ENCODE measurements around the gene METTL6.
"Not testable (repeated sequence)": the region's sequence is repeated elsewhere in the genome, so short reads cannot be mapped to it uniquely, and the experiment has no call there.

Gene METTL6

DNA sequence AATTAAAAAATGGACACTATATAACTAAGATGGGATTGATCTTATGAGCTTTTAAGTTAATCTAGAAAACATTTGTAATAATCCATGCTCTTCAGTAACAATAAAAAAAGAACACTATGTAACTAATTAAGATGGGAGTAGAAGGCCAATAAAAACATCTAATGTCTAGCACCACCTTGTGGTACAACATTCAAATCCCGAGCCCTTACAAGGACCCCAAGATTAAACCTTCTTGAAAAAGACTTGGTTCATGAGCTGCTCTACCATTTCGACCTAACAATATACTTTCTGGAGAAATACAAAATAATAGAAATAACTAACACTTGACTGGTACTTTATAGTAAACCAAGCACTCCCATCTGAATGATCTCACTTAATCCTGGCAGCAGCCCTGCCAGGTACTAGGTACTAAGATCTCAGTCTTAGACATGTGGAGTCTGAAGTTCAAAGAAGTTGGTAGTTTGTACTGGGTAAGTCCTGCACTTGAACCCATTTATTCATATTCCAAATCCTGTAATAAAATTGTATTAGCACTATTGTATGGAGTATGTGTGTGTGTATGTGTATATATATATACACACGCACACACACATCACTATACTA lies 21.8 kb downstream of the METTL6 start:
- DNase-seq (ENCODE audit: low read depth in 1 of 2, low spot score in 1 of 2), result no peak

DNA sequence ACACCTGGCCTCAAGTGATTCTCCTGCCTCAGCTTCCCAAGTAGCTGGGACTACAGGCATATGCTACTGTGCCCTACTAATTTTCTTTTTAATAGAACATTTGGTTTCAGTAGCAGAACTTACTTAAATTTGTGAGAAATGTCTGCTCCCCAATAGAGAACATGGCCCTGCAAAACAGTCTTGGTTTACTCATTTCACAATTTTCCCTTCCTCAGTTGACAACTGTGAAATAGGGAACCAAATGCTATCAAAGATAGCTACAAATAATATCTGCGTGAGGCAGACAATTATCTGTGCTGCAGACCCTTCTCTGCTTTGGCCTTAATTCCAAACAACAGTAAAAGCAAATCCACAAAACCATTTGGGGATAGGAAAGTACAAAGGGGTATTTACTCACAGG lies 22.6 kb downstream of the METTL6 start:
- DNase-seq (ENCODE audit: low read depth in 1 of 2, low spot score in 1 of 2), result no peak

DNA sequence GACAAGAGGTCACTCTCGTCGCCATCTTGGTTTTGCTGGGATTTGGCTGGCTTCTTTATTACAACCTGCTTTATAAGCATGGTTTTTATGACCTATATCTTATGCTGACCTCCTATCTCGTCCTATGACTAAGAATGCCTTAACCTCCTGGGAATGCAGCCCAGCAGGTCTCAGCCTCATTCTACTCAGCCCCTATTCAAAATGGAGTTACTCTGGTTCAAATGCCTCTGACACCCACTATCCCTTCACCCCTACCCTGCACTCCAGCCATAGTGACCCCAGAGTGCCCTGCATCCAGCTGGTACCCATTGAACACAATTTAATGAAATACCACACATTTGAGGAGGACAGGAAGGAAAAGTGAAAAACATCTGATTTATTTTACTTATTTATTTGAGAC lies 23.4 kb downstream of the METTL6 start:
- no peak for DNase-seq (ENCODE audit: low read depth in 1 of 2, low spot score in 1 of 2)

DNA sequence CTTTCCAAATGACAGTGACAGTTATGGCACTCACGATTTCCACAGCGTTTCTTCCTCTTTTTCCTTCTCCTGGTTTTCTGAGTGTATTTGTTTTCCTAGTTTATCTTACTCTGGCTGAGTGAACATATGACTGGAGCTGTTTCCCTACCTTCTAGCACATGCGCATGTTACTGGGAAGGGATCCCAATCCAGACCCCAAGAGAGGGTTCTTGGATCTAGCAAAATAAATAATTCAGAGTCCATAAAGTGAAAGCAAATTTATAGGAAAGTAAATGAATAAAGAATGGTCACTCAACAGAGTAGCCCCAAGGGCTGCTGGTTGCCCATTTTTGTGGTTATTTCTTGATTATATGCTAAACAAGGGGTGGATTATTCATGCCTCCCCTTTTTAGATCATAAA lies 23.8 kb downstream of the METTL6 start:
- DNase-seq (ENCODE audit: low read depth in 1 of 2, low spot score in 1 of 2), result no peak

DNA sequence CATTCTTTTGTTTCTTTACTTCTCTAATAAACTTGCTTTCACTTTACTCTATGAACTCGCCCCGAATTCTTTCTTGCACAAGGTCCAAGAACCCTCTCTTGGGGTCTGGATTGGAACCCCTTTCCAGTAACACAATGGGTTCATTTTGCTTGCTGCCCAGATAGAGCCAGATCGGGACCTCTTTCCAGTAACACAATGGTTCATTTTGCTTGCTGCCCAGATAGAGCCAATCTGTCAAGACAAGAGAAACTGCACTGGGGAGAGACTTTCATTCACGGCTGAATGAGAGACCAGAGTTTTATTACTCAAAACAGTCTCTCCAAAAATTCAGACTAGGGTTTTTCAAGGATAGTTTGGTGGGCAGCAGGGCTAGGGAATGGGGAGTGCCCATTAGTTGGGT lies 25.4 kb downstream of the METTL6 start:
- DNase-seq (ENCODE audit: low read depth in 1 of 2, low spot score in 1 of 2), result no peak

DNA sequence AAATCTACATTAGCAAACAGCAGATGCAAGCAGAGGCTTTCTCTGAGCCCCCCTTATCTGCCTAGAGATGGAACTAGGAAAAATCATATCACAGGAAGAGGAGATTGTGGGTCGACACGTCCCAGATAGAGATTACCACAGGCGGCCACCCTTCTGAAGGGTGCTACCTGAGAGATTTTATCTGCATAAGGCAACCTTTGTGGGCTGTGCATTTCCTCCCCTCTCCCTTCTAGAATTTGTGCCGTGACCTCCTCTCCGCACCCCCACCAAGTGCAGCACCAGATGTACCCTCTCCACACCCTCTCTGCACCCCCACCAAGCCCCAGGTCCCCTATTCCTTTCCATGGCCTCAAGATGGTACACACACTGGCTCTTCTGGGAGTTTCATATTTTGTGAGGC lies 27.4 kb downstream of the METTL6 start:
- DNase-seq (ENCODE audit: low read depth in 1 of 2, low spot score in 1 of 2), result no peak

DNA sequence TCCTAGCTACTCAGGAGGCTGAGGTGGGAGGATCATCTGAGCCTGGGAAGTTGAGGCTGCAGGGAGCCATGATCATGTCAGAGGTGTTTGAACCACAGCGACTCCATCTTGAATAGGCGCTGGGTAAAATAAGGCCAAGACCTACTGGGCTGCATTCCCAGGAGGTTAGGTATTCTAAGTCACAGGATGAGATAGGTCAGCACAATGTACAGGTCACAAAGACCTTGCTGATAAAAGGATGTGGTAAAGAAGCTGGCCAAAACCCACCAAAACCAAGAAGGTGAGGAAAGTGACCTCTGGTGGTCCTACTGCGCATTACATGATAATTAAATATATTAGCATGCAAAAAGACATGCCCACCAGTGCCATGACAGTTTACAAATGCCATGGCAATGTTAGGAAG lies 28.6 kb downstream of the METTL6 start:
- not testable (repeated sequence) for DNase-seq (ENCODE audit: low read depth in 1 of 2, low spot score in 1 of 2)

DNA sequence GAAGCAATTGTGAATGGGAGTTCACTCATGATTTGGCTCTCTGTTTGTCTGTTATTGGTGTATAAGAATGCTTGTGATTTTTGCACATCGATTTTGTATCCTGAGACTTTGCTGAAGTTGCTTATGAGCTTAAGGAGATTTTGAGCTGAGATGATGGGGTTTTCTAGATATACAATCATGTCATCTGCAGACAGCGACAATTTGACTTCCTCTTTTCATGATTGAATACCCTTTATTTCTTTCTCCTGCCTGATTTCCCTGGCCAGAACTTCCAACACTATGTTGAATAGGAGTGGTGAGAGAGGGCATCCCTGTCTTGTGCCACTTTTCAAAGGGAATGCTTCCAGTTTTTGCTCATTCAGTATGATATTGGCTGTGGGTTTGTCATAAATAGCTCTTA lies 34.1 kb downstream of the METTL6 start:
- DNase-seq (ENCODE audit: low read depth in 1 of 2, low spot score in 1 of 2), result not testable (repeated sequence)

DNA sequence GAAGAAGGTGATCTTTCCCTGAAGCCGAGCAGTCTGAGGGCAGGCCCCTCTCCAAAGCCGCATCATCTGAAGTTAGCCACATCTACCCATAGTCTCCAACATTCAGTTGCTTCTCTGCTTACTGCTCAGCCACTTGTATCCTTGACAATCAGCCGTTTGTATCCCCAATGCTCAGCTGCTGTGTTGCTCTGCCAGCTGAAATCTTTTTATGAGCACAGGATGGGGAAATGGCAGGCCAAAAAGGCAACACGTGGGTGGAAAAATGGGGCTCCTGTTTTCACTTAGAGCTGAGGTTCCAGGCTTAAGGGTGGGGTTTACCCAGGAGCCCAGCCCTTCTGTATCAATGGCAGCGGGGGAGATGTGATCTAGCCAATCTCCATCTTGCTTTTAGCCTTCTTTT lies 36.3 kb downstream of the METTL6 start:
- no peak for DNase-seq (ENCODE audit: low read depth in 1 of 2, low spot score in 1 of 2)

DNA sequence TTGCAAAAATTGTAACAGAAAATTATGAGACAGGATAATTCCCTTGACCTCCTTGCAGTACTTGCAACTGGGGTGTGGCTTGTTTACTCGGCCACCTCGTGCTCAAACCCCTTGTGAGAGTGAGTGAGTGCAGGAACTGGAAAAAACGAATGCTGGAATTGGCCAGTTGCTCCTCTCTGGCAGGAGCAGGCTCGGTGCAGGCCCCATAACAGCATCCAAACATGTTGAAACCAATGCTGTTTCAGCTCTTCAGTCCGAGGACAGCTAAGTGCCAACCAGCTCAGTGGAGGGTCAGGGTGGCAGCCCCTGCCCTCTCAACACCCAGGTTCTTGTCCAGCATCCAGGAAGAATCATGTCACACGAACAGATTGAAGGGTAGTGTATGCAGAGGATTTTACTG lies 36.9 kb downstream of the METTL6 start:
- no peak for DNase-seq (ENCODE audit: low read depth in 1 of 2, low spot score in 1 of 2)

DNA sequence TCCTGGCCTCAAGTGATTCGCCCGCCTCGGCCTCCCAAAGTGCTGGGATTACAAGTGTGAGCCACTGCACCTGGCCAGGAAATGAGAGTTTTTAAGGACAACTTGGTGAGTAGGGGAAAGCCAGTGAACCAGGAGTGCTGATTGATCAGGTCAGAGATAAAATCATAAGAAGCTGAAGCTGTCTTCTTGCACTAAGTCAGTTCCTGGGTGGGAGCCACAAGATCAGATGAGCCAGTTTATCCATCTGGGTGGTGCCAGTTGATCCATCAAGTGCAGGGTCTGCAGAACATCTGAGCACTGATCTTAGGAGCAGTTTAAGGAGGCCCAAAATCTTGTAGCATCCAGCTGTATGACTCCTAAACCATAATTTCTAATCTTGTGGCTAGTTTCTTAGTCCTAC lies 39.0 kb downstream of the METTL6 start:
- DNase-seq (ENCODE audit: low read depth in 1 of 2, low spot score in 1 of 2), result not testable (repeated sequence)

DNA sequence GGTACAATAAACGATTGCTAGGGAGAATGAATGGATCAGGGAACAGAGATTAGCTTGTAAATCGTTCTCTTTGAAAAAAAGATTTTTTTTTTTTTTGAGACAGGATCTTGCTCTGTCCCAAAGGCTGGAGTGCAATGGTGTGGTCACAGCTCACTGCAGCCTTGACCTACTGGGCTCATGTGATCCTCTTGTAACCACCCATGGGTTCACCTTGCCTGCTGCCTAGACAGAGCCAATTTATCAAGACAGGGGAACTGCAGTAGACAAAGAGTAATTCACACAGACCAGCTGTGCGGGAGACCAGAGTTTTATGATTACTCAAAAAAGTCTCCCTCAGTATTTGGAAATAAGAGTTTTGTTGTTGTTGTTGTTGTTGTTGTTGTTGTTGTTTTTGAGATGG lies 39.6 kb downstream of the METTL6 start:
- no peak for DNase-seq (ENCODE audit: low read depth in 1 of 2, low spot score in 1 of 2)

DNA sequence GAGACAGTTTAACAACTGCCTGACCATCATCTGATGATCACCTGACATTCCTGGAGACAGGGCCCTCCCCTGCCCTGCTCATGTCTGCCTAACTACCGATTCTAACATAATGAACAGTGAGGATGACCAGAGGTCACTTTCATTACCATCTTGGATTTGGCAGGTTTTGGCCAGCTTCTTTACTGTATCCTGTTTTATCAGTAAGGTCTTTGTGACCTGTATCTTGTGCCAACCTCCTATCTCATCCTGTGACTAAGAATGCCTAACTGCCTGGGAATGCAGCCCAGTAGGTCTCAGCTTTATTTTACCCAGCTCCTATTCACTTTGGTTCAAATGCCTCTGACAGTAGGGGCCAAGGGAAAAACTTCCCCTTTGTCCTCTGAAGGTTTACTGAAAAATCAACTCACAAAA lies 40.2 kb downstream of the METTL6 start:
- DNase-seq (ENCODE audit: low read depth in 1 of 2, low spot score in 1 of 2), result no peak

DNA sequence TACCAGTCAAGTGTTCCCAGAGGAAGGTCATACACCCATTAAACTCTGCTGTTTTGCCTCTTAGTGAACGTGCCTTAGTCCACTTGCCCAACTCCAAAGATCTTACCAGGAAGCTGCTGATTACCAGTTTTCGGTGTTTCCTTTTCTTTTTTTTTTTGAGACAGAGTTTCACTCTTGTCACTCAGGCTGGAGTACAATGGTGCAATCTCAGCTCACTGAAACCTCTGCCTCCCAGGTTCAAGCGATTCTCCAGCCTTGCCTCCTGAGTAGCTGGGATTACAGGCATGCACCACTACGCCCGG lies 40.7 kb downstream of the METTL6 start:
- DNase-seq (ENCODE audit: low read depth in 1 of 2, low spot score in 1 of 2), result not testable (repeated sequence)

DNA sequence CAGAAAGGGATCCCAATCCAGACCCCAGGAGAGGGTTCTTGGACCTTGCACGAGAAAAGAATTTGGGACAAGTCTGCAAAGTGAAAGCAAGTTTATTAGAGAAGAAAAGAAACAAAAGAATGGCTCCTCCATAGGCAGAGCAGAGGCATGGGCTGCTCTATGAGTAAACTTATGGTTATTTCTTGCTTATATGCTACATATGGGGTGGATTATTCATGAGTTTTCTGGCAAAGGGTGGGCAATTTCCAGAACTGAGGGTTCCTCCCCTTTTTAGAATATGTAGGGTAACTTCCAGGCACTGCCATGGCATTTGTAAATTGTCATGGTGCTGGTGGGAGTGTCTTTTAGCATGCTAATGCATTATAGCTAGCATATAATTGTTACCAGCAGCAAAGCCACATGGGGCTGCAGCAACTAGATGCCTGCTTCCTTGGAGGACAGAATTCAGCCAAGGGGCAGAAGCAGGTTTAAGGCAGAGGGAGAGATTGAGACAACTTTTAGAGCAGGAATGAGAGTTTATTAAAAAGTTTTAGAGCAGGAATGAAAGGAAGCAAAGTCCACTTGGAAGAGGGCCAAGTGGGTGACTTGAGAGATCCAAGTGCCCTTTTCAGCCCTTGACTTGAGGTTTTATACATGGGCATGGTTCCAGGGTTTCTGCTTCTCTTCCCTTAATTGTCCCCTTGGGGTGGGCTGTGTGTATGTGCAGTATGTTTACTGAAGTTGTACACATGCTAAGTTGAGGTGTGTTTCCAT lies 41.3 kb downstream of the METTL6 start:
- DNase-seq (ENCODE audit: low read depth in 1 of 2, low spot score in 1 of 2), result no peak

DNA sequence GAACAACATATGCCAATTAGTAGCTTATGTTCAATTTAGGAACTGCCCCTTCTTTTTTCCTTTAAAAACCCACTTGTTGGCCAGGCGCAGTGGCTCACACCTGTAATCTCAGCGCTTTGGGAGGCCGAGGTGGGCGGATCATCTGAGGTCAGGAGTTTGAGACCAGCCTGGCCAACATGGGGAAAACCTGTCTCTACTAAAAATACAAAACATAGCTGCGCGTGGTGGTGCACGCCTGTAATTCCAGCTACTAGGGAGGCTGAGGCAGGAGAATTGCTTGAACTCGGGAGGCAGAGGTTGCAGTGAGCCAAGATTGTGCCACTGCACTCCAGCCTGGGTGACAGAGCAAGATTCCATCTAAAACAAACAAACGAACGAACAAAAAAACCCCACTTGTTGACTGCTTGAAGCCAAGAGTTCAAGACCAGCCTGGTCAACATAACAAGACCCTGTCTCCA lies 42.1 kb downstream of the METTL6 start:
- not testable (repeated sequence) for DNase-seq (ENCODE audit: low read depth in 1 of 2, low spot score in 1 of 2)

DNA sequence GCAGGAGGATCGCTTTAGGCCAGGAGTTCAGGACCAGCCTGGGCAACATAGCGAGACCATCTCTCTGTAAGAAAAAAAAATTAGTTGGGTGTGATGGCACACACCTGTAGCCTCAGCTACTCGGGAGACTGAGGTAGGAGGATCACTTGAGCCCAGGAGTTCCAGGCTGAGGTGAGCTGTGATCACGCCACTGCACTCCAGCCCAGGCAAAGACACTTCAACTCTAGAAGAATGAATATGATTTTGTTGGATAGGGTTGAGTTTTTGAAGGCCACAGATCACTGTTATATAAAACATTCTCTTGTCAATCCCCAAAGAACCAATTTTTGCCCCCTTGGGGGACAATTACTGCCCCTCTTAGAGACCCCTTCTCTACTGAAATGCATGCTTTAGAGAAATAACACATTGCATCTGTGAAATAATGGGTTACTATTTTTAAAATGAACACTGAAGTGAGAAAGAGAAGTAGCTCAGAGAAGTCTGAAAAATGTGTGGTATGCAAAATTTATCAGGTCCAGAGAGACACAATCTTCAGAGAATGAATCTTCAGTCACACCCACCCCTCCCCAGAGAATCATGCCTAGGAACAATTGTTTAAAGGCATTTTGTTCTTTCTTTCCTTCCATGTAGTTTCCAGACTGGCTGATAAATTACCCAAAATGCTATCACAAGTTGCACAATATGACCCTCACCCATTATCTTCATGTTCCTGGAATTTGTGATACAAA lies 42.7 kb downstream of the METTL6 start:
- no peak for DNase-seq (ENCODE audit: low read depth in 1 of 2, low spot score in 1 of 2)

DNA sequence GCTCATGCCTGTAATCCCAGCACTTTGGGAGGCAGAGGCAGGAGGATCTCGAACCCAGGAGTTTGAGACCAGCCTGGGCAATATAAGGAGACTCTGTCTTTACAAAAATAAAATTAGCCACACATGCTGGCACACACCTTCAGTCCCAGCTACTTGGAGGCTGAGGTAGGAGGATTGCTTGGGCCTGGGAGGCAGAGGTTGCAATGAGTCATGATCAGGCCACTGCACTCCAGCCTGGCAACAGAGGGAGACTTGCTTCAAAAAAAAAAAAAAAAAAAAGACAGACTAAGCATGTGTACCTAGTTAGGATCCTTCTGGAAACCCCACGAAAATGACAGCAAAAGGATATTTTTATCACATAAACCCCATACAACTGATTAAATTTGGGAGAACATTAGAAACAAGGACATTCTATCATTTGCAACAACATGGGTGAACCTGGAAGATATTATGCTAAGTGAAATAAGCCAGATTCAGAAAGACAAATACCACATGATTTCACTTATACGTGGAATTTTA lies 44.9 kb downstream of the METTL6 start:
- no peak for DNase-seq (ENCODE audit: low read depth in 1 of 2, low spot score in 1 of 2)

DNA sequence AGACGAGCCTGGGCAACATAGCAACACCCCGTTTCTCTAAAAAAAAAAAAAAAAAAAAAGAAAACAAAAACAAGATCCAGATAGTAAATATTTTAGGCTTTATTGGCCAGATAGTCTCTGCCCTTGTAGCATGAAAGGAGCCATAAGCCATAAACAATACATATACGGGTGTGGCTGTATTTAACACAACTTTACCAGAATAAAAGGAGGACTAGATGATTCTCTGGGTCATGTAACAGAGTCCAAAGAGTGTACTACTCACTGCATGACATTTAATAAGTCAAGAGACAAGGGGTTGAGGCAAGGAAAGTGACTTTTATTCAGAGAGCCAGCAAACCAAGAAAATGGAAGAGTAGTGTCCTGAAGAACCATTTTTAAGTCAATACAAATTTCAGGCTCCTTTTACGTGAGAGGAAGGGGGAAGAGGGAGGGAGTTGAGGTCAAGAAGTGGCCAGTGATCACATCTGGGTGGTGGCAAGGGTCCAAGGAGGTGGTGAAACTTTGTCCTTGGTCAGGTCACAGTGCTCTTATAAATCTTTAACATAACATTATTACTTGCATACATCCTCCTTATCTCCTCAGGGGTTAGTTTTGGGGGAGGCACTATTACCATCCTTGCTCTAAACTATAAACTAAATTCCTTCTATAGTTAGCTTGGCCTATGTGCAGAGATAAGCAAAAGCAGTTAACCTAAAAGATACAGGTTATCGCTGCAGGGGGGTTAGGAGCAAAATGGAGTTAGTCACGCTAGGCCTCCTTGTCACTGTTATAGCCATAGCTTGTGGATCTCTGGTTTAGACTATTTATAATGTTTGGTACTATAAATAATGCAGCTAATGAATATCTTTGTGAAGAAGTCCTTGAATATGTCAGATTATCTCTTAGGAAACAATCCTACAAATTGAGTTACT lies 46.1 kb downstream of the METTL6 start:
- no peak for DNase-seq (ENCODE audit: low read depth in 1 of 2, low spot score in 1 of 2)

DNA sequence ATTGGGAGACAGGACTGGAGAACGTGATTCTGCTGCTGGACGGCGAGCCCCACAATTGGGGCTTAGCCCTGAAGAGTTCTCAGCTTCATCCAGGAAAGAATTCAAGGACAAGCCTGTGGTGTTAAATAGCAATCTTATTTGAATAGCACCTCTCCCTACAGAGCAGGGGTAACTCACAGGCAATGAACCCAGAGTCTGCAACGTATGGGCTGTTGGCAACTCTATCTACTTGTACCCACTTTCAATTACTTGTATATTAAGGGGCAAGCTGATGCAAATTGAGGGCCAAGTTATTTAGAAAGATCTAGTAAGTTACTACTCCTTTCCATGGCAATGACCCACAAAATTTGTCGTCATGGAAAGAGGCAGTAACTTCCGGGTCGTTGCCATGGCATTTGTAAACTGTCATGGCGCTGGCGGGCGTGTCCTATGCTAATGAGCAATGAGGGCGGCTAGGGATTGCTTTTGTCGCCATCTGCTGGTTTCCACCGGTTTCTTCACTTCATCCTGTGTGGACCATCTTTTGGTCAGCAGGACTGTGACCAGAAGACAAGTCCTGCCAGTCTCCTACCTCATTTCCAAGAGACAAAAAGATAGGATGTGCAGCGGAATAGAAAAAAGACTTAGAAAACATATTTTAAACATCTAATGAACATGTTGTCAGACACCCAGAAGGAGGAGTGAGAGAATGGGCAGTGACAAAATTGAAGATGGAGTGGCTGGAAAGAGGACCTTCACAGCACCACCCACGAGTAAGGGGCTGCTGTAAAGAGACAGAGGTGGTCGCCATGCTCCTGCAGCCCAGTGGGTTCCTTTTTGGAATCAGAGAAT lies 49.2 kb downstream of the METTL6 start:
- peak; percentile 86 to 92 for DNase-seq (ENCODE audit: low read depth in 1 of 2, low spot score in 1 of 2)
